ENCODE results near the gene DCC.

The DCC gene

DNA sequence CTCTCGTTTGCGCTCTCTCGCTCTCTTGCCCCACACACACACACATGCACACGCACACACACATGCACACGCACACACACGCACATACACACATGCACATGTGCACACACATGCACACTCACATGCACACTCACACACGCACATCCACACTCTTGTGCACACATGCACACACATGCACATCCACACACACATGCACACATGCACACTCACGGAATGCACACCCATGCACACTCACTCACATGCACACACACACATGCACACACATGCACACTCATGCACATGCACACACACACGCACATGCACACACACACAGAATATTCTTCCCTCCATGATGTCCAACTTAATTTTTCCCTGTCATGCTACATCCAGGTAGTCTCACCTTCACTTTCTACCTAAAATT, 360.1 kb downstream of the DCC start:
- DNase-seq (ENCODE audit: low read depth in 2 of 2) = no peak

- DNase-seq (ENCODE audit: low read depth in 2 of 2) = no peak
Observed at GRCh38 chr18:52700816-52701215, 360.8 kb downstream of the DCC start.

- DNase-seq (ENCODE audit: low read depth in 2 of 2) = no peak
Observed at GRCh38 chr18:52701219-52701935, 361.4 kb downstream of the DCC start.

DNA sequence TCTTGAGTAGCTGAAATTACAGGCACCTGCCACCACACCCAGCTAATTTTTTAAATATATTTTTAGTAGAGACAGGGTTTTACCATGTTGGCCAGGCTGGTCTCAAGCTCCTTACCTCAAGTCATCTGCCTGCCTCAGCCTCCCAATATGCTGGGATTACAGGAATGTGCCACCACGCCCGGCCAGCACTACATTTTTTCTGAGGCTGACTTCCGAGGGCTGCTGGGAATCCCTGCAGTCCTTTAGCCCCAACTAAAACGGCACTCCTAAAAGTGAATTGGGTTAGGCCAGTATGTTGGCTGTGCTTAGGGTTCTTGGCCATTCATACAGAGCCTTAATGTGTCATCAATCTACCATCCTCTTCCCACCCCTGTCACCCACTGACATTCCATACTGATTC, 375.4 kb downstream of the DCC start:
- DNase-seq (ENCODE audit: low read depth in 2 of 2) = no peak

GRCh38 chr18:52715991-52716390, 376.0 kb downstream of the DCC start:
- no peak for DNase-seq (ENCODE audit: low read depth in 2 of 2)

GRCh38 chr18:52716973-52717372, 377.0 kb downstream of the DCC start:
- DNase-seq (ENCODE audit: low read depth in 2 of 2) = no peak

- DNase-seq (ENCODE audit: low read depth in 2 of 2) = no peak
Observed at GRCh38 chr18:52722904-52723303, 382.9 kb downstream of the DCC start.

- DNase-seq (ENCODE audit: low read depth in 2 of 2) = no peak
Observed at GRCh38 chr18:52723550-52723970, 383.6 kb downstream of the DCC start.

- no peak for DNase-seq (ENCODE audit: low read depth in 2 of 2)
Observed at GRCh38 chr18:52730972-52731619, 391.1 kb downstream of the DCC start.

DNA sequence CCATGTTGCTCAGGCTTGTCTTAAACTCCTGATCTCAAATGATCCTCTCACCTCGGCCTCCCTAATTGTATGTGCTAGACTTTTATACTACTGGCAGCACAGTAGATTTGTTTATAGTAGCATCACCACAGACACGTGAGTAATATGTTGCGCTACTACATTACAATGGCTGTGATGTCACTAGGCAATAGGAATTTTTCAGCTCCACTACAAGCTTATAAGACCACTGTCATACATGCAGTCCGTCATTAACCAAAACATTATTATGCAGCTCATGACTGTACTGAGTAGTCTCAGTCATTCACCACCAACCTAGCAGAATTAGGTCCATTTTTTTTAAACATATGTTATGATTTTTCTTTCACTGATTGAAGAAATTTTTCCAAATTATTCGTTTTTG, 398.9 kb downstream of the DCC start:
- DNase-seq (ENCODE audit: low read depth in 2 of 2) = no peak

- DNase-seq (ENCODE audit: low read depth in 2 of 2) = no peak
Observed at GRCh38 chr18:52746986-52747385, 407.0 kb downstream of the DCC start.

DNA sequence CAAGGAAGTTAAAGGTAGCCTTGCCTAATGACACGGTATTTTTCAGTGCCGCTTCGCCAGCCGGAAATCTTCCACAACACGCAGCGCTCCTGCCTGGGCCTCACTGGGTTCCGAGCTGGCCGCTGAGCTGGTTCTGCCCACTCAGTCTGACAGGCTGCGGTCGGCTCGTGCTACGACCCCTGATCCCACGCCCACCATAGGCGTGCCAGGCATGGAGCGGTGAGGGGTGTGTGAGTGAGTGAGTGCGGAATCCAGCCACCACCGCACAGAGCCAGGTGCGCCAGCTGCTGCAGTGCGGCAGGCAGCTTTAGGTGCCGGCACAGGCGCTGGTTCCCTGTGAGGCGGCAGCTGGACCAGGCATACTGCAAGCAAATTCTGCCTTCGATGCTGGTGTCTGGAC, 407.9 kb downstream of the DCC start:
- no peak for DNase-seq (ENCODE audit: low read depth in 2 of 2)

DNA sequence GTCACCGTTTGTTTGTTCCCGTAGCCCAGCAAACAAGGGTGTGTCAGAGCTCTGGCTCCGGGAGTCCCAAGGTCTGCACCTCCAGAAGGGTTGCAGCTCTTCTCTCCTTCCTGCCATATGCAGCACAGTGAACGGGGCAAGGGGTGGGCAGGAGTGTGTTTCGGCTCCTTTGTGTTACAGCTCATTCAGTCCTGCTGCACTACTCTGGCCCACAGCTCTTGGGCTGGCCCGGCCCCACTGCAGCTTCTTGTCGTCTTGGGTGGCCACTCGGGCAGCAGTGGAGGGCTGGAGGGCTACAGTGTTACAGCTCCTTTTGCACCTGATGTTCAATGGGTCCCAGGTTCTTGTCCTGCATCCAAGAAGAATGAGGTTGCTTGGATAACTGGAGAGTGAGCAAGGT, 408.3 kb downstream of the DCC start:
- no peak for DNase-seq (ENCODE audit: low read depth in 2 of 2)

- no peak for DNase-seq (ENCODE audit: low read depth in 2 of 2)
Observed at GRCh38 chr18:52749542-52749941, 409.5 kb downstream of the DCC start.

- DNase-seq (ENCODE audit: low read depth in 2 of 2) = no peak
Observed at GRCh38 chr18:52750995-52751394, 411.0 kb downstream of the DCC start.

DNA sequence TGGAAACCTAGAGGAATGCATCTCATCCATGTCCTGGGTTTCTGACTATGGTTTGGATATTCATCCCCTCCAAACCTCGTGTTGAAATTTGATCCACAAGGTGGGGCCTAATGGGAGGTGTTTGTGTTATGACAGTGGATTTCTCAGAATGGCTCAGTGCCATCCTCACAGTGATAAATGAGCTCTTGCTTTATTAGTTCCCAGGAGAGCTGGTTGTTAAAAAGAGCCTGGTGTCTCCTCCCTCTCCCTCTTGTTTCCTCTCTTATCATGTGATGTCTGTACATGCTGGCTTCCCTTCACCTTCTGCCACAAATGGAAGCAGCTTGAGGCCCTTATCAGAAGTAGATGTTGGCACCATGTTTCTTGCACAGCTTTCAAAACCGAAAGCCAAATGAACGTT, 424.3 kb downstream of the DCC start:
- DNase-seq (ENCODE audit: low read depth in 2 of 2) = no peak

- DNase-seq (ENCODE audit: low read depth in 2 of 2) = no peak
Observed at GRCh38 chr18:52766002-52766545, 426.1 kb downstream of the DCC start.

- no peak for DNase-seq (ENCODE audit: low read depth in 2 of 2)
Observed at GRCh38 chr18:52781113-52781512, 441.1 kb downstream of the DCC start.

GRCh38 chr18:52791321-52791720, 451.3 kb downstream of the DCC start:
- DNase-seq (ENCODE audit: low read depth in 2 of 2) = no peak

GRCh38 chr18:52812834-52813233, 472.8 kb downstream of the DCC start:
- no peak for DNase-seq (ENCODE audit: low read depth in 2 of 2)

DNA sequence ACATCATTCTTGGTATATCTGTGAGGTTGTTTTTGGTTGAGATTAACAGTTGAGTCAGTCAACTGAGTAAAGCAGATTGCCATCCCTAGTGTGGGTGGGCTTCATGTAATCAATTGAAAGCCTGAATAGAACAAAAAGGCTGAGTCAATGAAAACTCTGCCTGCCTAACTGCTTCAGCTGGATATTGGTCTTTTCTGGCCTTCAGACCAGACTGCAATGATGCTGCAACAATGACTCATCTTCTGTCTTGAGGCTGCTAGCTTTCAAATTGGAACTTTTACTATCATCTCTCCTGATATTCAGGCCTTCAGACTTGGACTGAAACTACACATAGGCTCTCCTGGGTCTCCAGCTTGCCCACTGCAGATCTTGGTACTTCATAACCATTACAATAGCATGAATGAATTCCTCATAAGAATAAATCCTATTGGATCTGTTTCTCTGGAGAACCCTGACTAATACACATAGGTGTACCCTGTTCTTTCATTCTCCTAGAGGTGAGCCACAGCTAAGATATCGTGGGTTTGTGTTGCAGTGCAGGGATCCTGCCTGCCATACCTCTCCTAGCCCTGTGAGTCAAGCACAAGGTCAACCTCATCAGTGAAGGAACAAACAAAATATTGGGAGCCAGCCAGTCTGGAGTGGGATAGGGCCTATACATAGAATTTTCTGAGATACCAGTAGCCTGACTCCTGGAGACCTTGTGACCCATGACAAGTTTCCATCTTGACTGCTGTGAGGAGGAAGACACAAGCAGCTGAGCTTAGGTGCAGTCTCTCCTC, 473.8 kb downstream of the DCC start:
- DNase-seq (ENCODE audit: low read depth in 2 of 2) = no peak

- no peak for DNase-seq (ENCODE audit: low read depth in 2 of 2)
Observed at GRCh38 chr18:52815651-52816050, 475.7 kb downstream of the DCC start.

GRCh38 chr18:52816121-52816520, 476.1 kb downstream of the DCC start:
- DNase-seq (ENCODE audit: low read depth in 2 of 2) = no peak
